K562 (cell line): ENCODE results near the gene CFD. TPM values are rescaled to one million over a fixed set of nuclear protein-coding genes. Genes with fewer than 3 reads are reported as not detected.

ENCODE experiments used
- ARID1B ChIP-seq: fragments of 450-650 bp; IDR thresholded peaks from 2 replicates; pipeline ENCODE4 v1.6.1; 2016; ENCODE audit warnings: antibody characterized with exemption, mild to moderate bottlenecking, inconsistent platforms
- BMI1 ChIP-seq: fragments of 150-350 bp; IDR thresholded peaks from 2 replicates; pipeline ENCODE4 v1.6.1; 2014; ENCODE audit warnings: low read length
- DIDO1 ChIP-seq: fragments of 450-650 bp; IDR thresholded peaks from 2 replicates; pipeline ENCODE4 v1.6.1; 2016; ENCODE audit warnings: low read depth, missing biosample characterization, missing genetic modification characterization
- FOXJ2 ChIP-seq: fragments of 200-800 bp; sonication (Bioruptor generic); IDR thresholded peaks from 2 replicates; pipeline ENCODE4 v1.6.1; 2016; ENCODE audit warnings: missing genetic modification characterization, missing compliant biosample characterization
- MED1 ChIP-seq: sonication (generic); formaldehyde crosslinking; IDR thresholded peaks from 2 replicates; pipeline ENCODE4 v1.8.1; 2023; ENCODE audit warnings: missing genetic modification reagents, borderline replicate concordance
- MIER1 ChIP-seq: fragments of 450-650 bp; IDR thresholded peaks from 2 replicates; pipeline ENCODE4 v1.6.1; 2016; ENCODE audit warnings: antibody characterized with exemption, mild to moderate bottlenecking, low read depth
- STAG1 ChIP-seq: sonication (generic); formaldehyde crosslinking; IDR thresholded peaks from 2 replicates; pipeline ENCODE4 v1.5.0; 2020; ENCODE audit warnings: missing genetic modification reagents, borderline replicate concordance
- ZNF311 ChIP-seq: fragments of 250-450 bp; sonication (Bioruptor Pico); IDR thresholded peaks from 2 replicates; pipeline ENCODE4 v1.4.0; 2020; ENCODE audit warnings: mild to moderate bottlenecking, moderate library complexity
- polyA plus RNA-seq, 8 experiments: library from polyadenylated mRNA; depleted of rRNA in 4 of 8; stranded (reverse) in 5 of 8; unstranded in 3 of 8; fragments of >200 nt; fragmentation: Nextera tagmentation in 2 of 8; fragmentation: Illumina TruSeq in 1 of 8; extraction: Ambion mirVana in 2 of 8; extraction: Trizol in 1 of 8; gene quantifications; 2 replicates each; pipeline versions ENCODE4 v1.2.1 to v1.2.3, GENCODE V29; 2011 to 2014; ENCODE audit warnings: inconsistent platforms in 1 of 8, missing spikeins in 1 of 8
- total RNA-seq, 7 experiments: library from RNA; depleted of rRNA in 6 of 7; stranded (reverse); fragments of >200 nt in 6 of 7; fragmentation: Illumina TruSeq in 2 of 7; extraction: Trizol in 2 of 7; gene quantifications; 2 replicates each; pipeline versions ENCODE4 v1.2.1 to v1.2.3, GENCODE V29; 2011 to 2021; ENCODE audit warnings: low replicate concordance in 1 of 7
- TF ChIP-seq, protein P1 (sequence below): fragments of 200-600 bp; sonication (generic); IDR thresholded peaks from one replicate; pipeline ENCODE4 v1.6.1; 2012; ENCODE audit warnings: mild to moderate bottlenecking, low read depth, low read length, inconsistent platforms
- TF ChIP-seq, protein P2 (sequence below): sonication (generic); formaldehyde crosslinking; IDR thresholded peaks from 2 replicates; pipeline ENCODE4 v1.8.0; 2022; ENCODE audit warnings: mild to moderate bottlenecking, missing genetic modification reagents
- TF ChIP-seq, protein P3 (sequence below): fragments of 450-650 bp; formaldehyde crosslinking; IDR thresholded peaks from 2 replicates; pipeline ENCODE4 v1.4.0; 2022; ENCODE audit warnings: mild to moderate bottlenecking, moderate library complexity

The CFD gene
- total and polyA plus RNA-seq, 9 of the 15 experiments (the other 6 are each of a cell fraction or from before 2014, with no cell fraction given): 0.52 to 59.4 (median 7.6) TPM

DNA sequence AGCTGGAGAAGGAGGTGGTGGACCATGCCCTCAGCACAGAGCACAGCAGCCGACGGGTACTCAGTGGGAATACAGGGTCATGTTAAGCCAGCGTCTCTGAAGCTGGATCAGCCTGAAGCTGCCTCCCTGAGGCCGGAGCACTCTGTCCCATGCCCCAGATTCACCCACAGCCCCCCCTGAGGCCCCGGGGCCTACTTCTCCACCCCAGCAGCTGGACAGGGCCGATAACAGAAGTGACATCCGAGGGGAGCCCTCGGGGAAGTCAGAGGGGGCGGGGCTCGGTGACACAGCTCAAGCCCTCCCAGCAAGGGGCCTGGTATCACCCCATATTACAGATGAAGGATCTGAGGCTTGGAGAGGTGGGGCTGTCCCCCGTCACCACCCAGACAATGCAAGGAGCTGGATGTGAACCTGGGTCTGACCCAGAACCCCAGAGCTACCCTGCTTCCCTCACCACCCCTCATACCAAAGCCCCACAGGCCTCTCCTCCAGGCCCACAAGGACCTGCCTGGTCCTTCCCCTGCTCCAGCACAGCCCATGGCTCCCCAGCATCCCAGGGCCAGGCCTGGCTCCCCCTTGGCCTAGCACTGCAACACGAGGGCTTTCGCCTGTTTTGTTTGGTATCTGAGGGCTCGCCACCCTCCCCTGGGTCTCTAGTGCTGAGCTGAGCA, 47.9 kb downstream of the CFD start (continued):
- TF ChIP-seq, protein P1, sequence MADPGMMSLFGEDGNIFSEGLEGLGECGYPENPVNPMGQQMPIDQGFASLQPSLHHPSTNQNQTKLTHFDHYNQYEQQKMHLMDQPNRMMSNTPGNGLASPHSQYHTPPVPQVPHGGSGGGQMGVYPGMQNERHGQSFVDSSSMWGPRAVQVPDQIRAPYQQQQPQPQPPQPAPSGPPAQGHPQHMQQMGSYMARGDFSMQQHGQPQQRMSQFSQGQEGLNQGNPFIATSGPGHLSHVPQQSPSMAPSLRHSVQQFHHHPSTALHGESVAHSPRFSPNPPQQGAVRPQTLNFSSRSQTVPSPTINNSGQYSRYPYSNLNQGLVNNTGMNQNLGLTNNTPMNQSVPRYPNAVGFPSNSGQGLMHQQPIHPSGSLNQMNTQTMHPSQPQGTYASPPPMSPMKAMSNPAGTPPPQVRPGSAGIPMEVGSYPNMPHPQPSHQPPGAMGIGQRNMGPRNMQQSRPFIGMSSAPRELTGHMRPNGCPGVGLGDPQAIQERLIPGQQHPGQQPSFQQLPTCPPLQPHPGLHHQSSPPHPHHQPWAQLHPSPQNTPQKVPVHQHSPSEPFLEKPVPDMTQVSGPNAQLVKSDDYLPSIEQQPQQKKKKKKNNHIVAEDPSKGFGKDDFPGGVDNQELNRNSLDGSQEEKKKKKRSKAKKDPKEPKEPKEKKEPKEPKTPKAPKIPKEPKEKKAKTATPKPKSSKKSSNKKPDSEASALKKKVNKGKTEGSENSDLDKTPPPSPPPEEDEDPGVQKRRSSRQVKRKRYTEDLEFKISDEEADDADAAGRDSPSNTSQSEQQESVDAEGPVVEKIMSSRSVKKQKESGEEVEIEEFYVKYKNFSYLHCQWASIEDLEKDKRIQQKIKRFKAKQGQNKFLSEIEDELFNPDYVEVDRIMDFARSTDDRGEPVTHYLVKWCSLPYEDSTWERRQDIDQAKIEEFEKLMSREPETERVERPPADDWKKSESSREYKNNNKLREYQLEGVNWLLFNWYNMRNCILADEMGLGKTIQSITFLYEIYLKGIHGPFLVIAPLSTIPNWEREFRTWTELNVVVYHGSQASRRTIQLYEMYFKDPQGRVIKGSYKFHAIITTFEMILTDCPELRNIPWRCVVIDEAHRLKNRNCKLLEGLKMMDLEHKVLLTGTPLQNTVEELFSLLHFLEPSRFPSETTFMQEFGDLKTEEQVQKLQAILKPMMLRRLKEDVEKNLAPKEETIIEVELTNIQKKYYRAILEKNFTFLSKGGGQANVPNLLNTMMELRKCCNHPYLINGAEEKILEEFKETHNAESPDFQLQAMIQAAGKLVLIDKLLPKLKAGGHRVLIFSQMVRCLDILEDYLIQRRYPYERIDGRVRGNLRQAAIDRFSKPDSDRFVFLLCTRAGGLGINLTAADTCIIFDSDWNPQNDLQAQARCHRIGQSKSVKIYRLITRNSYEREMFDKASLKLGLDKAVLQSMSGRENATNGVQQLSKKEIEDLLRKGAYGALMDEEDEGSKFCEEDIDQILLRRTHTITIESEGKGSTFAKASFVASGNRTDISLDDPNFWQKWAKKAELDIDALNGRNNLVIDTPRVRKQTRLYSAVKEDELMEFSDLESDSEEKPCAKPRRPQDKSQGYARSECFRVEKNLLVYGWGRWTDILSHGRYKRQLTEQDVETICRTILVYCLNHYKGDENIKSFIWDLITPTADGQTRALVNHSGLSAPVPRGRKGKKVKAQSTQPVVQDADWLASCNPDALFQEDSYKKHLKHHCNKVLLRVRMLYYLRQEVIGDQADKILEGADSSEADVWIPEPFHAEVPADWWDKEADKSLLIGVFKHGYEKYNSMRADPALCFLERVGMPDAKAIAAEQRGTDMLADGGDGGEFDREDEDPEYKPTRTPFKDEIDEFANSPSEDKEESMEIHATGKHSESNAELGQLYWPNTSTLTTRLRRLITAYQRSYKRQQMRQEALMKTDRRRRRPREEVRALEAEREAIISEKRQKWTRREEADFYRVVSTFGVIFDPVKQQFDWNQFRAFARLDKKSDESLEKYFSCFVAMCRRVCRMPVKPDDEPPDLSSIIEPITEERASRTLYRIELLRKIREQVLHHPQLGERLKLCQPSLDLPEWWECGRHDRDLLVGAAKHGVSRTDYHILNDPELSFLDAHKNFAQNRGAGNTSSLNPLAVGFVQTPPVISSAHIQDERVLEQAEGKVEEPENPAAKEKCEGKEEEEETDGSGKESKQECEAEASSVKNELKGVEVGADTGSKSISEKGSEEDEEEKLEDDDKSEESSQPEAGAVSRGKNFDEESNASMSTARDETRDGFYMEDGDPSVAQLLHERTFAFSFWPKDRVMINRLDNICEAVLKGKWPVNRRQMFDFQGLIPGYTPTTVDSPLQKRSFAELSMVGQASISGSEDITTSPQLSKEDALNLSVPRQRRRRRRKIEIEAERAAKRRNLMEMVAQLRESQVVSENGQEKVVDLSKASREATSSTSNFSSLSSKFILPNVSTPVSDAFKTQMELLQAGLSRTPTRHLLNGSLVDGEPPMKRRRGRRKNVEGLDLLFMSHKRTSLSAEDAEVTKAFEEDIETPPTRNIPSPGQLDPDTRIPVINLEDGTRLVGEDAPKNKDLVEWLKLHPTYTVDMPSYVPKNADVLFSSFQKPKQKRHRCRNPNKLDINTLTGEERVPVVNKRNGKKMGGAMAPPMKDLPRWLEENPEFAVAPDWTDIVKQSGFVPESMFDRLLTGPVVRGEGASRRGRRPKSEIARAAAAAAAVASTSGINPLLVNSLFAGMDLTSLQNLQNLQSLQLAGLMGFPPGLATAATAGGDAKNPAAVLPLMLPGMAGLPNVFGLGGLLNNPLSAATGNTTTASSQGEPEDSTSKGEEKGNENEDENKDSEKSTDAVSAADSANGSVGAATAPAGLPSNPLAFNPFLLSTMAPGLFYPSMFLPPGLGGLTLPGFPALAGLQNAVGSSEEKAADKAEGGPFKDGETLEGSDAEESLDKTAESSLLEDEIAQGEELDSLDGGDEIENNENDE: no peak
- TF ChIP-seq STAG1 (CRISPR knock-in tag) (no peak), BMI1 (no peak), DIDO1 (tag) (no peak), ARID1B (peak; percentile 99), FOXJ2 (tag) (no peak), ZNF311 (CRISPR knock-in tag) (no peak), MIER1 (no peak), MED1 (no peak)
- TF ChIP-seq, protein P2, sequence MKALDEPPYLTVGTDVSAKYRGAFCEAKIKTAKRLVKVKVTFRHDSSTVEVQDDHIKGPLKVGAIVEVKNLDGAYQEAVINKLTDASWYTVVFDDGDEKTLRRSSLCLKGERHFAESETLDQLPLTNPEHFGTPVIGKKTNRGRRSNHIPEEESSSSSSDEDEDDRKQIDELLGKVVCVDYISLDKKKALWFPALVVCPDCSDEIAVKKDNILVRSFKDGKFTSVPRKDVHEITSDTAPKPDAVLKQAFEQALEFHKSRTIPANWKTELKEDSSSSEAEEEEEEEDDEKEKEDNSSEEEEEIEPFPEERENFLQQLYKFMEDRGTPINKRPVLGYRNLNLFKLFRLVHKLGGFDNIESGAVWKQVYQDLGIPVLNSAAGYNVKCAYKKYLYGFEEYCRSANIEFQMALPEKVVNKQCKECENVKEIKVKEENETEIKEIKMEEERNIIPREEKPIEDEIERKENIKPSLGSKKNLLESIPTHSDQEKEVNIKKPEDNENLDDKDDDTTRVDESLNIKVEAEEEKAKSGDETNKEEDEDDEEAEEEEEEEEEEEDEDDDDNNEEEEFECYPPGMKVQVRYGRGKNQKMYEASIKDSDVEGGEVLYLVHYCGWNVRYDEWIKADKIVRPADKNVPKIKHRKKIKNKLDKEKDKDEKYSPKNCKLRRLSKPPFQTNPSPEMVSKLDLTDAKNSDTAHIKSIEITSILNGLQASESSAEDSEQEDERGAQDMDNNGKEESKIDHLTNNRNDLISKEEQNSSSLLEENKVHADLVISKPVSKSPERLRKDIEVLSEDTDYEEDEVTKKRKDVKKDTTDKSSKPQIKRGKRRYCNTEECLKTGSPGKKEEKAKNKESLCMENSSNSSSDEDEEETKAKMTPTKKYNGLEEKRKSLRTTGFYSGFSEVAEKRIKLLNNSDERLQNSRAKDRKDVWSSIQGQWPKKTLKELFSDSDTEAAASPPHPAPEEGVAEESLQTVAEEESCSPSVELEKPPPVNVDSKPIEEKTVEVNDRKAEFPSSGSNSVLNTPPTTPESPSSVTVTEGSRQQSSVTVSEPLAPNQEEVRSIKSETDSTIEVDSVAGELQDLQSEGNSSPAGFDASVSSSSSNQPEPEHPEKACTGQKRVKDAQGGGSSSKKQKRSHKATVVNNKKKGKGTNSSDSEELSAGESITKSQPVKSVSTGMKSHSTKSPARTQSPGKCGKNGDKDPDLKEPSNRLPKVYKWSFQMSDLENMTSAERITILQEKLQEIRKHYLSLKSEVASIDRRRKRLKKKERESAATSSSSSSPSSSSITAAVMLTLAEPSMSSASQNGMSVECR (CRISPR knock-in tag): peak; percentile 65; the same call in 1 of the 2 replicates
- TF ChIP-seq, protein P3, sequence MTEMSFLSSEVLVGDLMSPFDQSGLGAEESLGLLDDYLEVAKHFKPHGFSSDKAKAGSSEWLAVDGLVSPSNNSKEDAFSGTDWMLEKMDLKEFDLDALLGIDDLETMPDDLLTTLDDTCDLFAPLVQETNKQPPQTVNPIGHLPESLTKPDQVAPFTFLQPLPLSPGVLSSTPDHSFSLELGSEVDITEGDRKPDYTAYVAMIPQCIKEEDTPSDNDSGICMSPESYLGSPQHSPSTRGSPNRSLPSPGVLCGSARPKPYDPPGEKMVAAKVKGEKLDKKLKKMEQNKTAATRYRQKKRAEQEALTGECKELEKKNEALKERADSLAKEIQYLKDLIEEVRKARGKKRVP: peak; percentile 72
